HG03025 (cell line): ENCODE data around the gene GRIN2A.

Experiments
- ATAC-seq: cut with Tn5 transposase; IDR thresholded peaks from one replicate; pipeline ENCODE4 v1.9.1; 2021; ENCODE audit warnings: mild to moderate bottlenecking, moderate library complexity; ENCODE audit not compliant: unreplicated experiment, low FRiP score

GRIN2A gene

DNA sequence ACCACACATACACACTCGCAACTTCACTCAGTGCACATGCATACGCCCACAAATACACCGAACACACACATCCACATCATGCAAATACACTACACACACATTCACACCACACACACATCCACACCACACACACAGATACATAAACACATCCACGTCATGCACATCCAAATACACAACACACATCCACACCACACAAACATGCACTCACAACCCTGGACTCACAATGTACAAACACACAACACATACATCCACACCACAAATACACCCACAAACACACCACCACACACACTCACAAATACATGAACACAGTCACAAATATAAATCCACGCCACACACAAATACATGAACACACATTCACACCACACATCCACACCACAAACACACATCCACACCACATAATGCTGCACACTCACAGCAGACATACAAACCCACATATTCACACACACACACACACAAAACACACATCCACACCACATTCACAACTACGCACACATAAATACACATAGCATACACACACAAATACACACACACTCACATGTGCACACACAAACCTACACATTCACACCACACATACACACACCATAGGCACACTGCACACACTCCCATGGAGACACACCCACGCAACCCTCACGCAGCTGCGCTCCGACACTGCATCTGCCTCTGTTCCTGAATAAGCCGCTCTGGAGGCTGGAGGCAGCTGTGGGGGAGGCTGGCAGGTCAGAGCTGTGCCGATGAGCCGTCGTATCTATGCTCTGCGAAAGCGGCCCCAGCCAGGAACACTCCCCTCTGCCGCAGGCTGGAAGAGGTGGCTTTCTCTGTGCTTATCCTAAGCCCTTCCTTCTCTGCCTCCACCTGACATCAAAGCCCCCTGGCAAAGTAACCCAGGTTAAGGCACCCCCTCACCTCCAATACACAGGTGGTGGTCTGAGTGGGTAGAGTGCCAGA, 141.8 kb downstream of the GRIN2A start:
- no peak for ATAC-seq

DNA sequence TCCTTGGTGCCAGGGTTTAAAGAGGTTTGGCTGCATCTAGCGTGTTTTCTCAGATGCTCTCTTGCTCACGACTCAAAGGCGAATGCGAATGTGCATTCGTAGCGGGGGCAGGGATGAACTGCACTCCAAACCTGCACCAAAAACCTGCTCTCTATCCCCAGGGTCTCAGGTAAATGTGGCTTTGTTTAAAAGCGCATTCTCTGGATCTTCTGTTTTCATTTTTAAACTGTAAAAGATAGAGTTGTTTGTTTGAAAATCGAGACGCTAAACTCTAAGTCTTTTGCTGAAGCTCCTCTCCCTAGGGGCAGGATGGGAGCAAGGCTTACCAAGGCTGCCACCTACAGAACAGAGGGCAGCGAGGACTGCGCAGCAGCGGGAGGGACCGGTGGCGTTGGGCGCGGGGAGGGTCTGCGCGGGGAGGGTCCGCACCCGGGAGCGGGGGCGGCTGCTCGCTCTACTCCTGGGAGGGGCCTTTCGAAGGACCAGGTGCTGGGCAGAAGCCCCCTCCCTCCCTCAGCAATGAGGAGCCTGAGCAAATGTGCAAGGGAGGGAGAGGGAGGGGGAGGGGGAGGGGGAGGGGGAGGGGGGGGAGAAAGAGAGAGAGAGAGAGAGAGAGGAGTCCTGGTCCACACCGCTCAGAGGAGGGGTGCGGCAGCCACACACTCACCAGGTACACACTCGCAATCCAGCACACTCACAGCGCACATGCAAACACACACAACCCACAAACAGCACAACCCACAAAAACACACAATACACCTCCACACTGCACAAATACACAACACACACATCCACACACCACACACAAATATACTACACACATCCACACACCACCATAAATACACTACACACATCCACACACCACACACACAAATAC, 142.8 kb downstream of the GRIN2A start:
- no peak for ATAC-seq

DNA sequence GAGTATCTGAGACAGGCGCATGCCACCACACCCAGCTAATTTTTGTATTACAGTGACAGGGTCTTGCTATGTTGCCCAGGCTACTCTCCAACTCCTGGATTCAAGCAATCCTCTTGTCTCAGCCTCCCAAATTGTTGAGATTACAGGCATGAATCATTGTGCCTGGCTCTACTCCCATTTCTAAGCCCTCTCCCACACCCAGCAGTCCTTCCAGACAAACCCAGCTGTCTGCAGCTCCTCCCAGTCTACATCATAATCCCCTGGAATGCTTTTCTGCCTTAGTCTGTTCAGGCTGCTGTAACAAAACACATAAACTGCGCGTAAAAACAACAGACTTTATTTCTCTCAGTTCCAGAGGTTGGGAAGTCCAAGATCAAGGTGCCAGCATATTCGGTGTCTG, 144.5 kb downstream of the GRIN2A start:
- no peak for ATAC-seq

DNA sequence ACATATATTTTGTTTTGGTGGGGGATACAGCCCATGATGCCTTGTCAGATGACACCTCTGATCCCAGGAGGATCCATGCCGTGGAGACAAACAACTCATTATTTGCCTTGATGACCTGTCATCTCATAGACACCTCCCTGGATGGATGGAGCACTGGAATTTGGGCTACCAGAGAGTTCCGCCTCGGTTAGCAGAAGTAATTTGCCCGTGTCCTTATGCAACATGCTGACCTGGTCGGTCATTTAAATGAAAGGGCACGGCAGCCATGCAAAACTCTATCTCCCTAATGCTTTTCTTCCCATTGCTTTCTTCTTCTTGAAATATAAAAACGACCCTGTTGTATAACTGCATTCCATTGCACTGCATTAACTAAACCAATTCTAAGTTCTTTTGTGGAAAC, 145.3 kb downstream of the GRIN2A start:
- ATAC-seq, result no peak

DNA sequence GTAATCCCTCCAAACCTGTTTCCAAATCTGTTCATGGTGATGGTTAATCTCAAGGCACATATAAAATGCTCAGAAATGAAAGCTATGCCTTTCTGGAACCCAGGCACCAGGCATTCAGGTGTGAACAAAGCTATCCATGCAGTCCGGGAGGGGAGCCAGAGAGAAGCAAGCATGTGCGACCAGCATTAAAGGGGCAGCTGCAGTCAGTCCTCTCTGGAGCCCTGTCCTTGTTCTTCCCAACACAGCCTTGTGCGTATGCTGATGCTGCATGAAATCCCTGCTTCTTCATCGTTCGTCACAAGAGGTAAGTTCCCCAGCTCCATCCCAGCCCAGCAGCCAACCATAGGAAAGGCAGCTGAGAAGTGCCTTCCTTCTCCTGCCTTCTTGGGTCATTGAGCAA, 148.7 kb downstream of the GRIN2A start:
- ATAC-seq, result no peak

DNA sequence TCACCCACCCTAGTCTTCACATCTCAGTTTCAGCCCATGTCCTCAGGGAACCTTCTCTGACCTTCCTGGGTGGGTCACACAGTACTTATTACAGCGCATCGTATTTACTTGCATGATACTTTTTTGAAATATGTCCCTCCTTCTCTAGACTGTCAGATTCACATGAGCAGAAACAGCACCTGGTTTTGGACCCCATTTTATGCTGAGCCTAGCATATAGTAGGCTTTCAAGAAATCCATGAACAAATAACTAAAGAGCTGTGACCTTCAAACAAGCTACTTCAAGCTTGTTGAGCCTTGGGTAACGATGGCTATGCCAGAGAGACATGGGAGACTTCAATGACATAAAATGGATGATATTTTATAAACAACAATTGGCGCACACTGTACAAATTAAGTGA, 150.3 kb downstream of the GRIN2A start:
- no peak for ATAC-seq

DNA sequence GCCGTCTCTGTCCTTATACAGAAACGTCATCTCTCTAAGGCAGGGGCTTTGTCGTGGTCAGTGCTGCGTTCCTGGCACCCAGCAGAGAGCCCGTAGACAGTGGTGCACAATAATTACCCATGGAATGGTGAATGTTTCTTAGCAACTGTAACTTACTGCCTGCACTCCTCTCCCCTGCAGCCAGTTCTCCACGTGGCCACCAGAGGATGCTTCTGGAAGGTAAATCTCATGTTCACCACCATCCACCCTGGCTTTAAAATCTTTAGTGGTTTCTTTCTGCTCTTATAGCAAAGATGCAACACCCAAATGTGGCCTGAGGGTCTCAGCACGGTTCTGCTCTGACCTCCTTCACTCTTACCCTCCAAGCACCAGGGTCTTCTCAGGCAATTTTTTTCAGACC, 150.8 kb downstream of the GRIN2A start:
- ATAC-seq, result no peak

DNA sequence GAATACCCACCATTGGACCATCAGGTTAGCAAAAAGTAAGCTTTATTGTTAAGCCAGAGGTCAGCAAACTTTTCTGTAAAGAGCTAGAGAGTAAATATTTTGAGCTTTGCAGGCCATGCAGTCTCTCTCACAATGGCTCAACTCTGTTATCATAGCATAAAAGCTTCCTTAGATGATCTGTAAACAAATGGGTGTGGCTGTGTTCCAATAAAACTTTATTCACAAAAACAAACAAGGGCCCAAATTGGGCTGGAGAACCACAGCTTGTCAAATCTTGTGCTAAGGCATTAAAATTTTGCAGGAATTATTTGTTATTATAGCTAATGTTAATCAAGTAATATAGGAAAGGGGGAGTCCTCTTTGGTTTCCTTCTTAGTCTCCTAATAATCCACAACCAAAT, 153.6 kb downstream of the GRIN2A start:
- no peak for ATAC-seq

DNA sequence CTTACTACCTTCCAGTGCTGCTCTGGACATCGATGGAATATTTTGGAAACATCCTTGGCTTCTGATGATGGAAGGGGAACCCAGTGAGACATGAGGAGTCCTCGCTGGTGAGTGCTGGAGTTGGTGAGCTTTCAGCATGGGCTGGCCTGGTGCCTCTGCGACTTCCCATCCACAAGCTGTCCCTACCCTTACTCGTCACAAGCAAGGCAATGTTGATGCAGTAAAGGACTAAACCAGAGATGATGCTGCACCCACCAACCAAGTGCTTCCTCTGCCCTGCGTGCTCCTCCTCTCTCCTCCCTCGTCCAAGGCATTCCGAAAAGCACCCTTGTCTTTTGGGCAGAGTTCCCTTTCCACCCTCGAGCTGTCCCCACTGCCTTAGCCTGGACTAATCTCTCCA, 154.7 kb downstream of the GRIN2A start:
- no peak for ATAC-seq

DNA sequence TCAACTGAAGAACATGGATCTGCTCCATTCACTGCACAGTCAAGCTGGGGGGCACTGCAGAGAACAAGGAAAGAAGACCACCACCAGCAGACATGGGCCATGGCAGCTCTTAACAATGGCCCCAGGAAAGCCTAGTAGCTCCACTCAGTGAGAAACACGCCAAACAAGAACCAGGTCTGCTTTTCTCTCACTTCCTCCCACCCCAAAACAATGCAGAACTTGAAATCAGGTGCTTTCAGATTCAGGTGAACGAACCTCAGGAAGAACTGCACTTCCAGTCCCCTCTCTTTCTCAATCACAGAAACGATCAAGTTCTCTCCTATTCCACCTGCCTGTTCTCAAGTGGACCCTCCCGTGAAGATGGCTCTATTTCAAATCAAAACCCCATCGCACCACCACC, 155.6 kb downstream of the GRIN2A start:
- ATAC-seq, result no peak

DNA sequence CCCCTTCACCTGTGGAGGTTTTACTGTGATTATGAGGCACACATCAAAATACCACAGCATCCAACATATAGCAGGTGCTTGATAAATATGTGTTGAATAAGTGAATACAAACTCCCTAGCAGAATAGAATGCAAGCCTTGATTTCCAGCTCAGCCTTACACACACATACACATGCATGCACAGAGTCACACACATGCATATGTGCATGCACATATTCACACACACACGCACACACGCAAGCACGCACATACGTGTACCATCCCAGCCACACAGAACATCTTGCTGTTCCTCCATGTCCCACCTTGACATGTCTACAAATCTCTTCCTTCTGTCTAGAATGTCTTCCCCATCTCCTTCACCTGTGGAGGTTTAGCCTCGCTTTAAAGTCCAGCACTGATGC, 160.1 kb downstream of the GRIN2A start:
- ATAC-seq, result no peak

DNA sequence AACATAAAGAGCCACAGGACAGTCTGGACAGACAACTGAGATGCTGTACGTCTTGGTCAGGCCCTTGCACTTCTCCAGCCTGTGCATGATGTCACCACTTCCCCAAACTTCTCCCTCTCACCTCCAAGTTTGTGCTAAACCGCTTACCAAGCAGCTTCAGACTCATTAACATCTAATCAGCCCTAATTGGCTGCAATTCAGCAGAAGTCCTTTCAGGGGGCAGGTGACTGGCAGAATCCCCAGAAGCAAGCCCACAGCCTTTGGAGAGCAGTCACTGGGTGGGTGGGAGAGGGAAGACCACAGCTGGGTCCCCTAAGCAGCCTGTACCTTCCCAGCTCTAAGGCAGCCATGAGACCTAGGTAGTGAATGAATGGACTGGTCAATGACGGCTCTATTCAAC, 161.4 kb downstream of the GRIN2A start:
- no peak for ATAC-seq

DNA sequence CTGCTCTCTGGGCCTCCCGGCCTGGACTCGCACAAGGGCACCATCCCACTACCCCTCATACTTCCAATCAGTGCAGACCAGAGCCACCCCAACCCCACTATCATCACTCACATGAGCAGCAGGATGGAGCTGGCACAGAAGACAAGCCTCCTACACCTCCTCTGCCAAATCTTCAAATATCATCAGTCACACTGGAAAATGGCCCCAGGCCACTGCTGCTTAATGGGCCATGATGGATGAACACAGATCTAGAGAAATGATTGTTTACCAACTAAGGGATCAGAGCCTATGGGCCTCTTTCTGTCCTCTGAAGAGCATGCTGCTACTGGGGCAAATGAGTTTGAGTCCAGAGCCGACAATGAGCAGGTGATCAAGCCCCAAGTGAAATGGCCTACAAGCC, 165.5 kb downstream of the GRIN2A start:
- ATAC-seq, result no peak

DNA sequence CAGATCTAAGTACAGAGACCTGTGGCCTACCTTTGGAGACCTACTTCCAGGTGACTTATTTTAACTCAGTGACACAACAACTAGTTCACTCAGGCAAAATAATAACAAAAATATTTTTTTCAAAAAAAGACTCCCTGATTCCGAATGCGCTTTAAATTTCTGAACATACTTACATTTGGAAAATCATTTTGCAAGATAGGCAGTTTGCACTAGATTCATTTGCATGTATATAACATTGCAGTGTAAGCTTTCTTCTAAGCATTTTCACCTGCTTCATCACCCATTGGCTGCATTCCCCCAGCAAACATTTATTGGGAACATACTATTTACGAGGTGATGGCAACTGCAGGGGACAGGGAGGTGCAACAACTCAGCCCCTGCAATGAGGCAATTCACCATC, 166.8 kb downstream of the GRIN2A start:
- no peak for ATAC-seq

DNA sequence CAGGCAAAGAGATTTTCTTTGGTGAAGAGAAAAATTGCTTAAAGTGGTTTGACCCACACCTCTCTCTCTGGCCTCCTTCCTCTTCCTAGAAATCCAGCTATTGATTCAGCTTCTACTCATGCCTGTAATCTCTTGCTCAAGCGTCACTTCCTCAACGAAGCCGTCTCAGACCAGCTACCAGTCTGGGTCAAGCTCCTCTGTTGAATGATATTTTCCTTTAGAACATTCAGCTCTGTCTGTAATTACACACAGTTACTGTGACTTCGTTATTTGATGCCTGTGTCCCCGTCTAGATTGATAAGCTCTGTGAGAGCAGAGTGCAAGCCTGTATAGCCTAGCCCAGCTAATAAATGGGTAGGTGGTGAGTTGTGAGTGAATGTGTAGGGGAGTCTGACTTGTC, 168.5 kb downstream of the GRIN2A start:
- ATAC-seq, result no peak

DNA sequence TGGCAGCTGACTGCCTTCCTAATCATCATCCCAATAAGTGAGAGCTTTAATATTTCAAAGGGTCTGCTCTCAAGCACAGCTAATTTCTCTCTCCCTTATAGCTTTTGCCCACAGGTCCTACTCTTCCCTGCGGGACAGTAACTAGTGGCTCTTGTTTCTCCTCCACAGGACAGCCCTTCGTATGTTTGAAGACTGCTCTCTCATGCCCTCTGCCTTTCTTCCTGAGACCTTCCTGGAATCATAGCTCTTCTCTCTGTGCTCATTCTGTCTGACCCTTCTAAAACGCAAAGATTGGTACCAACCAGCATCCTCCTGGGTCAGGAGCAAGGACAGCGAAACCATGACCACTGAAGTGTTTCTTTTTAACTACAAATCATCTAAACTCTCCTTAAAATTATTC, 168.9 kb downstream of the GRIN2A start:
- ATAC-seq, result no peak

DNA sequence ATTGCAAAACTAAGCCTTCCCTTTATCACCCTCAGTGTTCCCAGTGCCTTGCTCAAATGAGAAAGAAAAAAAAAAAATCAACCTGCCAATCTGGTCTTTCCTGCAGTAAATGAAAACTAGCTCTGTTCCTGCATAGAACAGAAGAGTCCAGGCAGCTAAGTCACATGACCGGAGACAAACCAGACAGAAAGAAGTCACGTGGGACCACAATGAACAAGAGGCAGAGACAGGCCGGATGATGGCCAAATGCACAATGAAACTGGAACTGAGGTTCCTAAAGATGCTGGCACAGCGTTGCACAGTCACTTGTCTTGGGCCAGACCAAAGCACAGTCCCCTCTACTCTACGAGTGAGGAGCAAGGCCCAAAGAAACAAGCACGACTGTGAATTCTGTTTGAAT, 172.5 kb downstream of the GRIN2A start:
- ATAC-seq, result no peak

DNA sequence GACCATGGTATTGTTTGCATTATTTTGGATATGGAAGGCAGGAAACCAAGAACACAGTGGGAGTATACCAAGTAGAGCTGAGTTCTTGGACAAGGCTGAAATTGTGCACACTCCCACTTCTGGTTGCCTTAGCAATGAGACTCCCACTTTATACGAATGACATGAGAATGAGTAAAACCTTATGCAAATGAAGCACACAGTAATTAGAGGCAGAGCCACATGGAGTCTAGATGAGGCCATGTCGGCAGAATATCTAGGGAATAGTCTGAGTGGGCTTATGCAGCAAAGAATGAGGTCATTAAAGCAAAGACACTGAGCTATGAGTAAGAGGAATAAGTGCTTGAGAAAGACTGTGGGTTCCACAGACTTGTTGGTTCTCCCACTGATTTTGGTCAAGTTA, 178.7 kb downstream of the GRIN2A start:
- no peak for ATAC-seq

DNA sequence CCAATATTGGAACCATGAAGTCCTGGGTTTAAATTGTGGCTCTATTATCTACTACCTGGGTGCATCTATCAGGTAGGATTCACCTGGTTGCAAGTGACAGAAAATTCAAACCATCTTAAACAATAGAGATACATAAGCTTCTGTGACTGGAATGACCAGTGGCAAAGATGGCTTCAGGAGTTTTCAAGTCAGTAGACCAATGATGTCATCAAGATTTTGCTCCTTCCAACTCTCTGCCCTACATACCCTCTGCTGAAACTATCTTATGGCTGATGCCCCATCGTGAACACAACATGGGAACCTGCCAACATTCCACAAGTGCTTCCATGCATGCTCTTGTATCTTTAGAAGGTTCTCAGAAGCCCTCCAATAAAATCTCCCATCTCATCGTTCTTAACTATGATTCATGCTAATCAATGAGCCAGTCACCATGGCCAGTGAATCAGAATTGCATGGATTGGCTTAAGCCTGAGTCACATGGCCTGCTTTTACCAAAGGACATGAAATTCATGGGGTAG, 180.9 kb downstream of the GRIN2A start:
- no peak for ATAC-seq

DNA sequence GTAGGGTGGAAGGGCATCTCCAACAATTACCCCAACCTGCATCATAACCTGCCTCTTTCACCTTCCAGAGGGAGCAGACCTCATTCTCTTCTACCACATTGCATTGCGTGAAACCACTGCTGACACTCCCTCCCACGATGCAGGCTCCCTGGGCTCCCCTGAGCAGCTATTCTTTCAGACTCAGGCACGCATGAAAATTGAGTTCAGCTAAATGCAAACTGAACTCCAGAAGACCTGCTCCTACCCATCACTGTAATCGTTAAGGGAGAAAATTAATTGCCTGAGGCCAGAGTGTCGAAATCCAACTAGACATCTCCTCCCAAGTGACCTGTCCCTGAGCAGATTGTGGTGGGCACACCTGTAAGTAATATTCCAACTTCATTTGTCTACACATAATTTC, 186.0 kb downstream of the GRIN2A start:
- no peak for ATAC-seq

DNA sequence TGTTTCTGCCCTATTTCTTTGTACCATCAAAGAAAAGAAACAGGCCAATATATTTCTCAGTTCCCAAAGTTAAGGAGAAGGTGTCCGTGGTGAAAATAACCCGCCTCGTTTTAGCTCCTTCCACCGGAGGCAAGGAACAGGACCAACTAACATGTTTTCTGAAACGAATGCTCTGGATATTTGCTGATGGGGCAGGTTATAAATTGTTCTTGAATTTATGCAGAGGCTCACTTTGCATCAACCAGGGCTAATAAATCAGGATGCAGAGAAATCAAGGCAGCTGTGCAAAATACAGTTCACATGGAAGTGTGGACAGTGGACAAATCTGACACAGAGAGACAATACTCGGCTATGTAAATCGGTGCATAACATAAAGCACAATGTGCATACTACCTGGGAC, 189.8 kb downstream of the GRIN2A start:
- ATAC-seq, result no peak
